Progenitor cell of endocrine pancreas (in vitro differentiated cells): ENCODE results near the gene CCSER1. TPM values are rescaled to one million over a fixed set of nuclear protein-coding genes. Genes with fewer than 3 reads are reported as not detected.
"Not testable (repeated sequence)": the region's sequence is repeated elsewhere in the genome, so short reads cannot be mapped to it uniquely, and the experiment has no call there.

Experiments used
- DNase-seq: peaks from one replicate; pipeline ENCODE4 v3.0.0; 2021; ENCODE audit warnings: low spot score; ENCODE audit not compliant: unreplicated experiment
- H3K27ac Mint-ChIP-seq: 2 replicates; pipeline ENCODE4 v1.8.0; 2021; ENCODE audit warnings: mild to moderate bottlenecking, moderate library complexity, mixed read lengths
- H3K27me3 Mint-ChIP-seq: 2 replicates; pipeline ENCODE4 v1.8.0; 2021; ENCODE audit warnings: mixed read lengths
- H3K36me3 Mint-ChIP-seq: 2 replicates; pipeline ENCODE4 v1.8.0; 2022; ENCODE audit warnings: mixed read lengths; ENCODE audit not compliant: insufficient read depth
- H3K4me1 Mint-ChIP-seq: 2 replicates; pipeline ENCODE4 v1.8.0; 2021; ENCODE audit warnings: low read depth, mixed read lengths
- H3K4me3 Mint-ChIP-seq: 2 replicates; pipeline ENCODE4 v1.8.0; 2021; ENCODE audit warnings: low read depth, mild to moderate bottlenecking, moderate library complexity, mixed read lengths
- H3K9me3 Mint-ChIP-seq: 2 replicates; pipeline ENCODE4 v1.8.0; 2021; ENCODE audit warnings: low read depth, mixed read lengths
- total RNA-seq: library from RNA; stranded (reverse); gene quantifications from 2 replicates; pipeline ENCODE4 v1.2.1, GENCODE V29; 2021
- TF ChIP-seq, protein P1 (sequence below): fragments of 200-600 bp; sonication (generic); IDR thresholded peaks from one replicate; pipeline ENCODE4 v1.5.0; 2021; ENCODE audit warnings: antibody characterized with exemption, mild to moderate bottlenecking; ENCODE audit not compliant: unreplicated experiment

Gene CCSER1
- total RNA-seq, 1 donor from 2014 or later, result 11.6 TPM

DNA sequence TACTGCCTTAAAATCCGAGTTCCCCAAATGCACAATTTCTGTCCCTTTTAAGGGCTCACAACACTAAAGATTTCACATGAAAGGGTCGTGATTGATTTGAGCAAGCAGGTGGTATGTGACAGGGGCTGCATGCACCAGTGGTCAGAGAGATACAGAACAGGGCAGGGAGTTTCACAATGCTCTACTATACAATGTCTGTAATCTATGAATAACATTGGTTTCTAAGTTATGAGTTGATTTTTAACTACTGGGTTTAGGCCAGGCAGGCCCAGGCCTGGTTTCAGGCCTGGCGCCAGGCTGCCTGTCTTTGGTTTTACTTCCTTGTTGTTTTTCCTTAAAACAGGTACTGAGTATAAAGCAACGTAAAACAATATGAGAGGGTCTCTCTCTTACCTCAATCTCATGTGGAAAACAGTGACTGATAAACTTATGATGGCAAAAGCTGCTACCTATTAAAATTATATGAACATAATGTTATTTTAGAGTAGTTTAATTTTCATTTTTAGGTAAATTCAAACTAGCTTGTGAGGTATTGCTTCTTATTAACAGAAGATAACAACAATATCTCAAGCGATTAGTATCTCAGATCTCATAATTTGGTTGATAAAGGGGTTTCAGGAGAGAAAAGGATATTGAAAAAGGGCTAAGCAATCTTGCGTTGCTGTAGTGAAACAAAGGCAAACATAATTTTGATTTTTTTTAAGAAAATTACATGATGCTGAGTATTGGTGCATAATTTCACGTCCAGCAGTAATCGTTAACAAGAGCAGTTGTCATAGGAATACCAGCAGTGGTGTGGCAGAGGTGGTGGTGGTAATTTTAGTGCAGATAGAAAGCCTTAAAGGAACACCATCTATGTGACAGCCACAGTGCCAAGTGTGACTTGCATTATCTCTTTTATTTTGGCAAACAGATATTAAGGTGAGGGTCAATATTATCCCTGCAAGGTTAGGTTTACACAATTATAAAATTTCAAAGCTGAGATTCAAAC lies 1232.1 kb downstream of the CCSER1 start:
- H3K4me3 Mint-ChIP-seq, result no peak overlapping the region
- TF ChIP-seq, protein P1, sequence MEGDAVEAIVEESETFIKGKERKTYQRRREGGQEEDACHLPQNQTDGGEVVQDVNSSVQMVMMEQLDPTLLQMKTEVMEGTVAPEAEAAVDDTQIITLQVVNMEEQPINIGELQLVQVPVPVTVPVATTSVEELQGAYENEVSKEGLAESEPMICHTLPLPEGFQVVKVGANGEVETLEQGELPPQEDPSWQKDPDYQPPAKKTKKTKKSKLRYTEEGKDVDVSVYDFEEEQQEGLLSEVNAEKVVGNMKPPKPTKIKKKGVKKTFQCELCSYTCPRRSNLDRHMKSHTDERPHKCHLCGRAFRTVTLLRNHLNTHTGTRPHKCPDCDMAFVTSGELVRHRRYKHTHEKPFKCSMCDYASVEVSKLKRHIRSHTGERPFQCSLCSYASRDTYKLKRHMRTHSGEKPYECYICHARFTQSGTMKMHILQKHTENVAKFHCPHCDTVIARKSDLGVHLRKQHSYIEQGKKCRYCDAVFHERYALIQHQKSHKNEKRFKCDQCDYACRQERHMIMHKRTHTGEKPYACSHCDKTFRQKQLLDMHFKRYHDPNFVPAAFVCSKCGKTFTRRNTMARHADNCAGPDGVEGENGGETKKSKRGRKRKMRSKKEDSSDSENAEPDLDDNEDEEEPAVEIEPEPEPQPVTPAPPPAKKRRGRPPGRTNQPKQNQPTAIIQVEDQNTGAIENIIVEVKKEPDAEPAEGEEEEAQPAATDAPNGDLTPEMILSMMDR, result no peak

DNA sequence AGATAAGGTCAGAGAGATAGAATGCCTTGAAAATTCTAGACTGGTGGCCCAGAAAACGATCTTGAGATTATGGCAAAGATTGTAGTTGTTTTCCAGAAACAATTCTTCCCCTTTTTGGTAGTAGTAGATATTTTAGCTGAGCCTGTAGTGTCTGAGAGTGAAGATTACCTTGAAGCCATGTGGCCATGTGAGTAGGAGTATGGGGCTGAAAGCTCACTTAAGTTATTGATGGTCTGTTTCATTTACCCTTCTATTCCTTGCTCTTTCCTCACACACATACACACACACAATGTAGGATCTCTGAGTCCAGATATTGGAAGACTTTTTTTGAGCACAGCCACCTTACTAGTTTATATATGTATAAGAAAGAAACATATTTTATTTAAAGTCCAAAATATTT lies 1234.9 kb downstream of the CCSER1 start:
- TF ChIP-seq, protein P1, result no peak
- Mint-ChIP-seq H3K36me3 (no peaks in the 10 kb centered on the region), H3K27ac (no peak overlapping the region), H3K4me3 (no peak overlapping the region), H3K27me3 (no peaks in the 10 kb centered on the region), H3K9me3 (no peaks in the 10 kb centered on the region), H3K4me1 (no peaks in the 10 kb centered on the region)
- no peak for DNase-seq

More for the DNA sequence above, 1232.1 kb downstream of the CCSER1 start:
- Mint-ChIP-seq H3K27me3 (no peaks in the 10 kb centered on the region), H3K9me3 (no peaks in the 10 kb centered on the region), H3K36me3 (no peaks in the 10 kb centered on the region), H3K4me1 (no peaks in the 10 kb centered on the region), H3K27ac (no peak overlapping the region)
- no peak for DNase-seq

DNA sequence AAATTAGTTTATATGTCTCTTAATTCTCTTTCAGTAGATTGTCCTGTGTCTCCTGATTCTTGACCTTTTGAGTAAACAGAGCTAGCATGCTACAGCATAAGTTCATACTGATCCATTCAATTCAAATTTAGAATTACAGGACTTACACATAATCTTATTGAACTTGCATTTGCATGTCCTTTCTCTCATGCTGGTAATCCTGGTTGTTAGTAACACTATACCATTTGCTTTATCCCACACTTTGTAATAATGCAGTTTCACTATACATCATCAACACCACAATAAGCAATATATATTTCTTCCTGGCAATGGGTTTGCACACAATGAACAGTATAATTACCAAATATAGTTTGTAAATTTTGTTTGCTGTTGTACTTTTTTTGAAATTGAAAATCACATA lies 1239.4 kb downstream of the CCSER1 start:
- H3K4me3 Mint-ChIP-seq, result no peak overlapping the region
- H3K27me3 Mint-ChIP-seq, result no peaks in the 10 kb centered on the region
- DNase-seq, result no peak
- no peaks in the 10 kb centered on the region for H3K9me3 Mint-ChIP-seq
- no peaks in the 10 kb centered on the region for H3K36me3 Mint-ChIP-seq
- TF ChIP-seq, protein P1, result no peak
- H3K4me1 Mint-ChIP-seq, result no peaks in the 10 kb centered on the region
- H3K27ac Mint-ChIP-seq, result no peak overlapping the region

DNA sequence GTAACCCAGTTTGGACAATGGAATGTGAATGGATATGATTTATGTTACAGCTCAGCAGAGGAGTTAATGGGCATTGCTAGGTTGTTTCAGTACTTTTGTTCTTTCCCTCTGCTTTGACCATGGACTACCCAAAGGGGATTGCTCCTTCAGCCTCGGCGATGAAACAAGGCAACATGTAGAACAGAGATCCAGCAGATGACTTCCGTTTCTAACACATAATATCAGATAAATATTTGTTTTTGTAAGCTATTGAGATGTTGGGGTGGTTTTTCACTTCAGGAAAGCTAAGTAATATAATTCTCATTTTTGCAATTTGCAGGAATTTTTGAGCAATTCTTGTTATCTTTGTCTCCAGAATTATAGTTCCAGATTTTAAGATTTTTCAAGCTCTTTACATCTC lies 1241.9 kb downstream of the CCSER1 start:
- Mint-ChIP-seq H3K27ac (no peak overlapping the region), H3K27me3 (no peaks in the 10 kb centered on the region), H3K4me1 (peaks cover 4% of the 10 kb centered on the region), H3K9me3 (peaks cover 5% of the 10 kb centered on the region), H3K36me3 (no peaks in the 10 kb centered on the region), H3K4me3 (no peak overlapping the region)
- TF ChIP-seq, protein P1, result no peak
- DNase-seq, result no peak

DNA sequence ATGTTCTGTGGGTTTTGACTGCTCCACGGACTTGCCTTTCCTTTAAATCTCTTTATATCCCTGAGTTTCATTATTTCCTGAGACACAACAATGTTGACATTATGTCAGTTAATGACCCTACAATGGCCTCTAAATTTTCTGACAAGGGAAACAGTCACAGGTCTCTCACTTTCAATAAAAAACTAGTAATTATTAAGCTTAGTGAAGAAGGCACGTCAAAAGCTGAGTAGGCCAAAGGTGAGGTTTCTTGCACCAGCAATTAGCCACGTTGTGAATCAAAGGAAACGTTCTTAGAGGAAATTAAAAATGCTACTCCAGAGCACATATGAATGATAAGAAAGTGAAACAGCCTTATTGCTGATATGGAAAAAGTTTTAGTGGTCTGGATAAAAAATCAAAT lies 1246.4 kb downstream of the CCSER1 start:
- TF ChIP-seq, protein P1, result no peak
- Mint-ChIP-seq H3K9me3 (peaks cover 22% of the 10 kb centered on the region), H3K27ac (no peak overlapping the region), H3K36me3 (no peaks in the 10 kb centered on the region), H3K27me3 (no peaks in the 10 kb centered on the region), H3K4me3 (no peak overlapping the region), H3K4me1 (peaks cover 4% of the 10 kb centered on the region)
- no peak for DNase-seq

DNA sequence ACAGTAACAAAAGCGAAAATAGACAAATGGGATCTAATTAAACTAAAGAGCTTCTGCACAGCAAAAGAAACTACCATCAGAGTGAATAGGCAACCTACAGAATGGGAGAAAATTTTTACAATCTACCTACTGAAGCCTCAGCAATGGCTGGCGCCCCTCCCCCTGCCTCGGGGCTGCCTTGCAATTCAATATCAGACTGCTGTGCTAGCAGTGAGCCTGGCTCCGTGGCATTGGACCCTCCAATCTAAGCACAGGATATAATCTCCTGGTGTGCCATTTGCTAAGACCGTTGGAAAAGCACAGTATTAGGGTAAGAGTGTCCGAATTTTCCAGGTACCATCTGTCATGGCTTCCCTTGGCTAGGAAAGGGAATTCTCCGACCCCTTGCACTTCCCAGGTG lies 1278.2 kb downstream of the CCSER1 start:
- not testable (repeated sequence) for DNase-seq, H3K36me3 Mint-ChIP-seq, H3K27ac Mint-ChIP-seq, H3K4me3 Mint-ChIP-seq, H3K27me3 Mint-ChIP-seq, H3K4me1 Mint-ChIP-seq
- peaks cover 13% of the 10 kb centered on the region for H3K9me3 Mint-ChIP-seq
